GM21528 (cell line): ENCODE measurements around the gene CENPP.
"Not testable (repeated sequence)": the region's sequence is repeated elsewhere in the genome, so short reads cannot be mapped to it uniquely, and the experiment has no call there.

Experiments used
- ATAC-seq: cut with Tn5 transposase; IDR thresholded peaks from one replicate; pipeline ENCODE4 v1.9.1; 2021; ENCODE audit warnings: mild to moderate bottlenecking, moderate library complexity; ENCODE audit not compliant: unreplicated experiment, low FRiP score

The CENPP gene

DNA sequence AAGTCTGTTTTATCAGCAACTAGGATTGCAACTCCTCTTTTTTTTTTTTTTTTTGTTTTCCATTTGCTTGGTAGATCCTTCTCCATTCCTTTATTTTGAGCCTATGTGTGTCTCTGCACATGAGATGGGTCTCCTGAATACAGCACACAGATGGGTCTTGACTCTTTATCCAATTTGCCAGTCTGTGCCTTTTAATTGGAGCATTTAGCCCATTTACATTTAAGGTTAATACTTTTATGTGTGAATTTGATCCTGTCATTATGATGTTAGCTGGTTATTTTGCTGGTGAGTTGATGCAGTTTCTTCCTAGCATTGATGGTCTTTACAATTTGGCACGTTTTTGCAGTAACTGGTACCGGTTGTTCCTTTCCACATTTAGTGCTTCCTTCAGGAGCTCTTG is 246.1 kb downstream of the CENPP start:
- ATAC-seq = not testable (repeated sequence)

- not testable (repeated sequence) for ATAC-seq
These were observed 247.9 kb downstream of the CENPP start for GRCh38 chr9:92573612-92574011.

DNA sequence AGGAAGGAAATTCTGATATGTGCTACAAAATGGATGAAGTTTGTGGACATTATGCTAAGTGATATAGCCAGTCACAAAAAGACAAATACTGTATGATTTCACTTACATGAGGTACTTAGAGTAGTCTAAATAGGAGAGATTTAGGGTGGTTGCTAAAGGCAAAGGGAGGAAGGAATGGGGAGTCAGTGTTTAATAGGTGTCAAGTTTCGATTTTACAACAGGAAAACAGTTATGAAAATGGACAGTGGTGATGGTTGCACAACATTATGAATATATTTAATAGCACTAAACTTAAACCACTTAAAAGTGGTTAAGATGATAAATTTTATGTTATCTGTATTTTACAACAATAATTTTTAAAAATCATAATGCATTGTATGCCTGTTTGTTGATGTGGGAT is 250.4 kb downstream of the CENPP start:
- no peak for ATAC-seq

DNA sequence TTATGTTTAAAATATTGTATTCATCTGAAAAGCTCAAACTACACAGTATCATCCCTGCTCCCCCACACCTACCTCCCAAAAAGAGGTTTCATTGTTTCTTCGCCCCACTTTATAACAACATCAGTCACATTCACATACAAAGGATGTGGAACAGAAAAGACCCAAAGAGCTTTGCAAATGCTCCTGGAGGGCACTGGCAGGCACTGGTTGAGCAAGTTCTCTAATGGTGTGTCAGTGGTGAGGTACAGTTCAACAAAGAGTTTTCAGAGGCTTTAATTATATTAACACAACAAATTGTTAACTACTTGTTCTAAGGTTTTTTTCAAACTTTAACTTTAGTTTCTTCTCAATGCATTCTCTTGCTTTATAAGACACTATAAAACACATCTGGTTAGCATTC is 264.2 kb downstream of the CENPP start:
- ATAC-seq = no peak

DNA sequence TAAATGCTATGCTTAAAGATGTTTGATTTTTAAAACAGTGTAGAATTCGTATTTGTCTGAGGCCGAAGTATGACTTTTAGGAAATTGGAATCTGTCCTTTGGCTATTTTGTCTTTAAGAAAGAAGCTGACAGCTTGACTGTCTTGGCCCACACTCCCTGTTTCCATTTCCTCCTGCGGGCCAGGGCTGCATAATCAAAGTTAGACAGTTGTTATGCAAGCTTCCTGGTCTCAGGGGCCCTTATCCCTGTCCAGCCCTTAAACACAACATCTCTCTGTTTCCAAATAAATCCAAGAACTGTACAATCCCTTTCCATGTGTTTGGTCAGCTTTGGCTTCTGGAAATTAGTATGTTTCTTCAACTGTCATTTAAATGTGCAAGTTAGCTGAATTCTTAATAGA is 264.6 kb downstream of the CENPP start:
- no peak for ATAC-seq

DNA sequence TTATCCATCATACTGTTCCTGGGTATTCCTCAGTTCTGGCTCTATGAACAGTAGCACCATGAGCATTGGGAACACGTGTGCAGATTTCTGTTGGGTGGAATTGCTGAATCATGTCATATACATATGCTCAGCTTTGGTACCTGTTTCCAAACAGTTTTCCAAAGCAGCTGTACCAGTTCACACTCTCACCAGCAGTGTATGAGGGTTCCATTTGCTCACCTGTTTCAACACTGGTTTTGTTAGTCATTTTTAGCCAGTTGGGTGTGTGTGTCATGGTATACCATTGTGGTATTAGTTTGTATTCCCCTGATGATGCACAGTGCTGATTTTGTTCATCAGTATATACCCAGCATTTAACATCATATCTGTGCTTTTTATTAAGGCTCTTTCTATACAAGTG is 266.8 kb downstream of the CENPP start:
- ATAC-seq = no peak

DNA sequence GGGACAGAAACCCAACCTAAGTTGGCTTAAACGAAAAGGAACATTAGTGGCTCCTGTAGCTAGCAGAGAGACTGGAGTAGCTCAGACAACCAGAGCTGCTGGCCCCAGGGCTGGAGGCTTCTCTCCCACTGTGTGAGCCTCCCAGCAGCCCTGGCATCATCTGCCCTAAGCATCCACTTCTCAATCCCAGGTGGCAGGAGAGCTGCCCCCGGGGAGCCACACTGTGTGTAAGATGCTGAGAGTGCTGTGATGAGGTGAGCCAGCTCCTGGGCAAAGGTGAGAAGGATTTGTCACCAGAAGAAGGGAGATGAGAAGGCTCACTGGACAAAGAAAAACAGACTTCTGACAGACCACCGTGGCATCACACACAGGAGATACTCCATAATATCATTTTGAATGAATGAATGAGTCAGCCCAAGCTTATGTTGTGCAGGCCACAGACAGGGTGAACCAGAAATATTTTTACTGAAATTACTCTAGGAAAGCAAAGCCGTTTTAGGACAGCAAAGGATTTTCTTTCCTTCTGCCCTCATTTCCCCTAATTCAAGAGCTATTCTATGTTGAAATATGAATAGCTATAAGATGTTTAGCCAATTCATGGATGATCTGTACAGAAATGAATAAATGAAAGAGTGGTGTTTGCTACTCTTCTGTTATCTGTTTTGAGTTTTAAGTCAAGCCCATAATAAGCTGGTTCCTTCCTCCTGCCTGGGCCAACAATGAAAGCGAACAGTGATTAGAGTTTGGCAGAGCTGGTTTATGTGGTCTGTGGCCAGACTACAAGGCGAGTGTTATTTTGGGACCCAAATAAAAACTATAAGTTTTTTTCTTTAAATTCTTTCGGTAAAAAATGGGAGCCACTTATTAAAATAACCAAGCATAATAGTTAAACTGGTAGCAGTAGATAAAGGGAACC is 267.5 kb downstream of the CENPP start:
- ATAC-seq = no peak

DNA sequence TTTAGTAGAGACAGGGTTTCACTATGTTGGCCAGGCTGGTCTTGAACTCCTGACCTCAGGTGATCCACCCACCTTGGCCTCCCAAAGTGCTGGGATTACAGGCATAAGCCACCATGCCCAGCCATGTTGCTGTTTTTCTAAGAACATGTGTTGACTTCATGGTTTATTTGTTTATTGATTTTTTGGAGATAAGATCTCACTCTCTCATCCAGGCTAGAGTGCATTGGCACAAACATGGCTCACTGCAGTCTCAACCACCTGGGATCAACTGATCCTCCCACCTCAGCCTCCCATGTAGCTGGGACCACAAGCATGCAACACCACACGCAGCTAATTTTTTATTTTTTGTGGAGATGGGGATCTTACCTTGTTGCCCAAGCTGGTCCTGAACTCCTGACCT is 269.3 kb downstream of the CENPP start:
- ATAC-seq = not testable (repeated sequence)

- ATAC-seq = no peak
These were observed 270.2 kb downstream of the CENPP start for GRCh38 chr9:92595930-92596329.

DNA sequence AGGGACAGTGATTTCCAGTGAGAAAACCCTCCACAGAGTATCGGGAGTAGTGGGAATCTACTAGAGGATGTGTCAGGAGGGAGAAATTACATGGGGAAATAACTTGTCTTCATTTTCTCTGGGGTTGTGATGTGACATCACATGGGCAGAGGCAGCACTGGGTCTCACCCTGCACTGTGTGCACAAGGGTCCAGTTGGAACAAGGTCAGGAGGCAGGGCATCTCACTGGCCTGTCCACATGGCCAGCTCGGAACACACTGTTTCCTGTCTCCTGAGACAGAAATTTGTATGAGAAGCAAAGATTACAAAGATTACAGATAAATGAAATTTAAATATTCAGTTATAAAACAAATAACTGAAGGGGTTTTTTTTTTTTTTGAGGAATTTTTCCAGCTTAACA is 272.6 kb downstream of the CENPP start:
- ATAC-seq = no peak

DNA sequence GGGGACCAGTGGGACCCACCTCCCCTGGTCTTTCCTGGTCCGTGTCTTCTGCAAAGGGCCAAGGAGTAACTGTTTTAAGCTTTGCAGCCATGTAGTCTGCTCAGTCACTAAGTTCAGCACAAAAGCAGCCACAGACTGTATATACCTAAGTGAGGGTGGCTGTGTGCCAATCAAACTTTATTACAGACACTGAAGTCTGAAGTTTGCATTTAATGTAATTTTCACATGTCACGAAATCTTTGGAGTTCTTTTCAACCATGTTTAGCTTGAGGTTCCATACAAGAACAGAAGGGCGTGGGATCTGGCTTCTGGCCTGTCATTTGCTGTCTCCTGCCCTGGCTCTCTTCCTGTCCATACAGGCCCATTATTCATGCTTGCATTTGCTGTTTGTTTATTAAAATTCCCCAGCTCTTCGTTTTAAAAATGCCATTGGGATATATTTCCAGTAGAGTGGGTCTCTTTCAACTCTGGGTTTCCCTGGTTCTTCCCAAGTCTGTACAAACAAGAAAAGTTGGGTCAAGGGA is 274.2 kb downstream of the CENPP start:
- ATAC-seq = no peak

DNA sequence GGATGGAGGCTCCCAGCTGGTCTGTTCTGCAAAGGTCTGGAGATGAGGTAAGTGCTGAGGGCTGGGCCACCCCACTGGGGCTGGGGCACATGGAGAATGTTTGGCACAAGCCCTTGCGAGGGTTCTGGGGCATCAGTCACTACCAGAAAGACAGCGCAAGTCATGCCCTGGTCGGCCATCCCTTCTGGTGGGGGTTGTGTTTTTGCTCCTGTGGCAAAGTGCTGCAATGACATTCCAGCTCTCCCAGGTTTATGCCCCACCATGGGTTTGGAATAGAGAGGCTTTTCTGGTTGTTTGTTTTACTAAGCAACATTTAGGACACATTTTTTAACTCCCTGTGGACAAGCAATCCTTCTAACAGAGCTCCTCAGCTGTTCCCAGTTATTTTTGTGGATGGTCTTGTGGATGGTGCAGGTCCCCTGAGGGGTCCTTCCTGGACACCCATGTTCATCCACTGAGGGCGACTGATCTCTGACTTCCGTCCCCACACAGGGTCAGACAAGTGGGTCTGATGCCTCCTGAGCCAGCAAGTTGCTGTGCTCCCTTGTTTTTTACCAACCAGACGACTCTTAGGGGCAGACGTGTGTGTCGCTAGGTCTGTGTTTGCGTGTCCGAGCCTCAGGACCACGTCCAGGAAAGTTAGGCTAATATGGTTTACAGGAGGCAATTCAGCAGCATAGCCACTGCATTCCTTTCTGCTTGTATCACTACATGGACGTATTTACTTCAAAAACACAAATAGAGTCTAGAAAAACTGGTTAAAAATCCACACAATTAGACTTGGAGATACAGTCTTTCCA is 274.9 kb downstream of the CENPP start:
- no peak for ATAC-seq

DNA sequence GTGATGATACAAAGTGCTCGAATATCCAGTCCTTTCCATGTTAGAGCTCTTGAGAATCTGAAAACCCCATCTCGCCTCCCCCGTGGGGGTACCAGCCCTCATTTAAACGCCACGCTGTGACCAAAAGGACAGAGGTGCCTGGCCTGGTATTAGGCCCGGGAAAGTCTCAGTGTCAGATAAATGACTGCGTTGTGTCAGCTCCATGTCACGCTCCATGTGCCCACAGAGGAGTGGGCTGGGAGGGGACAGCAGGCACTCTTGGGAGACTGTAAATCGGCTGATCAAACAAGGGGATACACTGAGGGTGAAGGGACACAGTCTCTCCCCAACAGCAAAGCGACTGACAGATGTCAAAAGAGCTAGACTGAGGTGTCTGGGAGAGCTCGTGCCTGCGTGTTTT is 275.7 kb downstream of the CENPP start:
- ATAC-seq = no peak

- ATAC-seq = no peak
These were observed 276.7 kb downstream of the CENPP start for GRCh38 chr9:92602413-92602812.

DNA sequence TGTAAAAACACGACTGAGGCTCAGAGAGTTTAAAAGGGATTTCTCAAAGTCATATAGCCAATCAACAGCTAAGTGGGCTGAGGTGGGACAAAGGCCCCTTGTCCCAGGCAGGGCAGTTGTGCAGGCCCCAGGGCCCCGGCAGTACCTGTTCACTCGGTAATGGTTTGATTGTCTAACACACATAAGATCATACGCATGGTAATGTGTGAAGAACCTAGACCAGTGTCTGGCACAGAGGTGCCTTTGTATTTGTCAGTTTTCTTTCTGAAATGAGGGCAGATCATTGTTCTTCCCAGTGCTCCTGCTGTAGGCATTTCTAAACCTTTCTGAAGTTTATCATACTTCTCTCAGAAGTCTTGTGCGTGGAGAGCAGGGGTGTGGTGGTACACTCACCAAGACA is 277.3 kb downstream of the CENPP start:
- no peak for ATAC-seq

GRCh38 chr9:92603990-92604389 is 278.2 kb downstream of the CENPP start:
- ATAC-seq = no peak

- ATAC-seq = no peak
These were observed 279.5 kb downstream of the CENPP start for GRCh38 chr9:92605224-92605623.

GRCh38 chr9:92607088-92607487 is 281.3 kb downstream of the CENPP start:
- no peak for ATAC-seq

- no peak for ATAC-seq
These were observed 282.0 kb downstream of the CENPP start for GRCh38 chr9:92607773-92608172.

DNA sequence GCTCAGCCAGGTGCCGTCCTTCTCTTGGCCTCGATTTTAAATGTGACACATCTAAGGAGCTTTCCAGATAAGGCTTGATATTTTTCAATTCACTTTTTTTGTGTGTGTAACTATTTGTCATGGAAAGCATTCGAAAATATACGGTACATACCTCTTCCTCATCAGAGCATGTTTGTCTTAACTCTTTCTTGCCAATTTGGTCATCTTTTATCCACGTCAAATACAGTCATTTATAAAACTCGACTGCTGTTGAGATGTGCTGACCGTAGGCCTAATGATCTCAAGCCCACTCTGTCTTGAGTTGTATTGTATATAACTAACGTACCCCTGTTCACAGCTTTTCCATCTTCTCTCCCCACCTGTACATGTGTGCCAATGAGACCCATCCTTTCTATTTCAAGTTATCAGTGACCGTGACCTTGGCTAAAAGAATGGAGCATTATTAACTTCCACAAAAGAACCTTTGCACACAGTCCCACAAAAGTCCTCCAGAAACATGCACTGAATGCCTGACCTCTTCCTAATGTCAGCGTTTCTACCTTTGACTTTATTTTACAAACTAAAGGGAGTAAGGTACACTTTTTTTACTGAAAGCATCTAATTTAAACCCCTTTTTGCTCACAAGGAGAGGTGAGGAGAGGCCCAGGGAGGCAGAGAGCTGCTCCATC is 282.6 kb downstream of the CENPP start:
- no peak for ATAC-seq

- ATAC-seq = no peak
These were observed 283.2 kb downstream of the CENPP start for GRCh38 chr9:92608909-92609445.
